Measurements from ENCODE around the gene TNS3. TPM values are rescaled to one million over a fixed set of nuclear protein-coding genes. Genes with fewer than 3 reads are reported as not detected.

The TNS3 gene
- total RNA-seq, 3 donors from 2014 or later, result 69.1 to 98.9 (median 69.9) TPM

DNA sequence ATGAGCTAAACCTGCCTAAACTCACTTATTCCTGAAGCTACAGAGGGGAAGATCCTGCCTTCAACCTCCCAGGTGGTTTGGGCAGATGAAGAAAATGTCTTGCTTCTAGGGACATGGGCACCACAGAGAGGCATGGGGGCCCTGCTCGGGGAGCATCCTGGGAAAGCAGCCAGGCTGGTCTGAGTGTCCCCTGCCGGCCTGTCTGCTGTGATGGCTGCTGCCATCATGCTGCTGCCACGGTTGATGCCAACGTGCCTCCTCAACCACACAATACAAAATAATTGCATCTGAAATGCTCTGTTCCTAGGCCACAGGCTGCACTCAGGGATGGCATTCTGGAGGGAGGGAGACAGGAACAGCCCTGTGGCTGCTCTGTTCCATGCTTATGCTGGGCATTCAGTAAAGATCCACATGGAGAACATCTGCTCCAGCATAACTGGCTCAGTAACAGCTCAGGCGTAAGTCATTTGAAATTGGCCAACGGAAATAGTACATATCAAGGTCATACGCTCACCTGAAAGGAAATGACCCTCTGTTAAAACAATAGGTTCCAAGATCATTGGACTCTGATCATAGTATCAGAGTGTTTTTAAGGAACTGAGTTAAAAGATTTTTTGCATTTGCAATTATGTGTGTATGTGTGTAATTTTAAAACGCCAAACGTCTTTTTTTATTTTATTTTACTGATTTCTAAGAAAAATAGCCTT is 299.0 kb downstream of the TNS3 start:
- TF ChIP-seq, protein P1, sequence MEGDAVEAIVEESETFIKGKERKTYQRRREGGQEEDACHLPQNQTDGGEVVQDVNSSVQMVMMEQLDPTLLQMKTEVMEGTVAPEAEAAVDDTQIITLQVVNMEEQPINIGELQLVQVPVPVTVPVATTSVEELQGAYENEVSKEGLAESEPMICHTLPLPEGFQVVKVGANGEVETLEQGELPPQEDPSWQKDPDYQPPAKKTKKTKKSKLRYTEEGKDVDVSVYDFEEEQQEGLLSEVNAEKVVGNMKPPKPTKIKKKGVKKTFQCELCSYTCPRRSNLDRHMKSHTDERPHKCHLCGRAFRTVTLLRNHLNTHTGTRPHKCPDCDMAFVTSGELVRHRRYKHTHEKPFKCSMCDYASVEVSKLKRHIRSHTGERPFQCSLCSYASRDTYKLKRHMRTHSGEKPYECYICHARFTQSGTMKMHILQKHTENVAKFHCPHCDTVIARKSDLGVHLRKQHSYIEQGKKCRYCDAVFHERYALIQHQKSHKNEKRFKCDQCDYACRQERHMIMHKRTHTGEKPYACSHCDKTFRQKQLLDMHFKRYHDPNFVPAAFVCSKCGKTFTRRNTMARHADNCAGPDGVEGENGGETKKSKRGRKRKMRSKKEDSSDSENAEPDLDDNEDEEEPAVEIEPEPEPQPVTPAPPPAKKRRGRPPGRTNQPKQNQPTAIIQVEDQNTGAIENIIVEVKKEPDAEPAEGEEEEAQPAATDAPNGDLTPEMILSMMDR (IDR thresholded peaks at IDR 0.05), result no peak
- peaks cover 17% of the 10 kb centered on the region for H3K4me1 ChIP-seq (ENCODE audit: low read depth)
- DNase-seq, result no peak
- no peak overlapping the region for H3K4me3 ChIP-seq
- no peaks in the 10 kb centered on the region for H3K36me3 ChIP-seq (ENCODE audit: low read depth)
- ATAC-seq, result peak; percentile 38
- H3K9me3 ChIP-seq, result no peaks in the 10 kb centered on the region
- intact Hi-C loops (cut with DNase I, micrococcal nuclease), result no loop called here

DNA sequence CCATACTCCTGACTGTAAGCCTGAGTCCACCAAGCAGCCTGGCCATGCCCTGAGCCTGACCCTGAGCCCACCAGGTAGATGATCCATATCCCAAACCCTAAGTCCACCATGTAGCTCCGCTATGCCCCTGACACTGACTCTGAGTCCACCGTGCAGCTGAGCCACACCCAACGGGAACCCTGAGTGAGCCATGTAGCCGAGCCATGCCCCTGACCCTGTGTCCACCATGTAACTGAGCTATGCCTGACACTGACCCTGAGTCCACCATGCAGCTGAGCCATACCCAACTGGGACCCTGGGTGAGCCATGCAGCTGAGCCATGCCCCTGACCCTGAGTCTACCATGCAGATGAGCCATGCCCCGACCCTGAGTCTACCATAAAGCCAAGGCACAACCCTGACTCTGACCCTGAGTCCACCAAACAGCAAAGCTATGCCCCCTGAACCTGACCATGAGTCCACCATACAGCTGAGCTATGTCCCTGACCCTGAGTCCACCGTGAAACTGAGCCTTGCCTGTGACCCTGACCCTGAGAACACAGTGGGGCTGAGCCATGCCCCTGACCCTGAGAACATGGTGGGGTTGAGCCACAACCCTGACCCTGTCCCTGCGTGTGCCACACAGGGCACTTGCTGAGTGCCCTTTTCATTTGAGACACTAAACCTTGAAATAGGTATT is 299.8 kb downstream of the TNS3 start:
- Histone ChIP-seq H3K36me3 (ENCODE audit: low read depth) (no peaks in the 10 kb centered on the region), H3K9me3 (no peaks in the 10 kb centered on the region), H3K4me1 (ENCODE audit: low read depth) (peaks cover 17% of the 10 kb centered on the region), H3K4me3 (no peak overlapping the region)
- DNase-seq (no peak), ATAC-seq (no peak)
- TF ChIP-seq, protein P1 (IDR thresholded peaks at IDR 0.05), result no peak
- intact Hi-C loops (cut with DNase I, micrococcal nuclease), result no loop called here

DNA sequence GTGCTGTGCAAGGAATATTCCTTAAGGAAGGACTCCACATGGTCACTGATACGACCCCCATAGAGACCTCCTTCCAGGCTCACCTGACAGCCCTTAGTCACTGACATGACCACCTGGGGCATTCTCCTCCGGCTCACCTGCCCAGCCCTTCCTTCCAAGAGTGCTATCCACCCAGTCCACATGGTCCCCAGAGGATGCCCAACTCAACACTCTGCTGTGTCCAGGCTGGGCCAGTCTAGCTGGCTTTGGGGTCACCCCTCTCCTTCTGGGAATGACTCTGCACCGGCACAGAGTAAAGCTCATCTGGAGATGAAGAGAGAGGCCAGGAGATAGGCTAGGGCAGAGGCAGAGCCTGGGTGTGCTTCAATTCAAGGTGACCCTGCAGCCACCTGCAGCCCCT is 300.8 kb downstream of the TNS3 start:
- no peak for DNase-seq
- Histone ChIP-seq H3K4me1 (ENCODE audit: low read depth) (peaks cover 17% of the 10 kb centered on the region), H3K36me3 (ENCODE audit: low read depth) (no peaks in the 10 kb centered on the region), H3K4me3 (no peak overlapping the region), H3K9me3 (no peaks in the 10 kb centered on the region)
- TF ChIP-seq, protein P1 (IDR thresholded peaks at IDR 0.05), result no peak
- ATAC-seq, result no peak
- intact Hi-C loops (cut with DNase I, micrococcal nuclease), result no loop called here

DNA sequence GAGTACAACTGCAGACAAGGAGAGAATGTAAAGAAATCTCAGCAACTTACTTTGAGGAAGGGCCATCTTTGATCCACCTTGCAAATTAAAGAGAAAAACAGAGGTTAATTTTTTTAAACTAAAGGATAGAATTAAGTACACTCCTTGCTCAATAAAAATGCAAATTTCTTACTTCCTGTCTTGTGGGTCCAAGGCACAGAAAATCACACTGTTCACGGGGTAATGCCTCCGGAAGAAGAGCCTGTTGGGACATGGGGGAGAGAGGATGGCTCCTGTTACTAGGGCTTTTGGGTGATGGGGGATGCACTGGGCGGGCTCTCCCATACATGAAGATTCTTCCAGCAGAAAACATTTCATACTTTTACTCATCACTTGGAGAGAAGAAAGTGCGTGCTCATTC is 301.8 kb downstream of the TNS3 start:
- Histone ChIP-seq H3K4me3 (no peak overlapping the region), H3K9me3 (no peaks in the 10 kb centered on the region), H3K4me1 (ENCODE audit: low read depth) (peaks cover 17% of the 10 kb centered on the region), H3K36me3 (ENCODE audit: low read depth) (no peaks in the 10 kb centered on the region)
- intact Hi-C loops (cut with DNase I, micrococcal nuclease), result no loop called here
- DNase-seq (no peak), ATAC-seq (no peak)
- TF ChIP-seq, protein P1 (IDR thresholded peaks at IDR 0.05), result no peak

DNA sequence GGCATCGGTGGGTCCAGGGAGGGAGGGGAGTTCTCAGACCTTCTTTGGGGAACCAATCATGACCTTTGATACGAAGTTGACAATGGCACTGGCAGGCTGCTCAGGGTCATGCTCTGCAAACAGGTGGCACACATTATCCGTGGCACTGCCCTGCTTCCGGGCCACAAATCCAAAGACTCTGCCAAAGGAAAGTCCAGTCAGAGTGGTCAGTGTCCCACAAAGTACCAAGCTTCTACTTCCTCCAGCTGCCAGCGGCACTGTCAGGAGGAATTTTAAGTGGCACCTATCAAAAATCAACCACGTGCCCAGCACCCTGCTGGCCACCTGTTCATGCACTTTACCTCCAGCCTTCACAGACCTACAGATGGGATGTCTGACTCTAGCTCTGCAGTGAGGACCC is 303.9 kb downstream of the TNS3 start:
- intact Hi-C loops (cut with DNase I, micrococcal nuclease), result no loop called here
- no peak overlapping the region for H3K4me3 ChIP-seq
- ATAC-seq (no peak), DNase-seq (no peak)
- TF ChIP-seq, protein P1 (IDR thresholded peaks at IDR 0.05), result no peak
- H3K36me3 ChIP-seq (ENCODE audit: low read depth), result no peaks in the 10 kb centered on the region
- H3K4me1 ChIP-seq (ENCODE audit: low read depth), result peaks cover 2% of the 10 kb centered on the region
- no peaks in the 10 kb centered on the region for H3K9me3 ChIP-seq

Measured in mucosa of descending colon (tissue), 3 donors.